Osteocyte (in vitro differentiated cells): ENCODE results near the gene DNER. TPM values are rescaled to one million over a fixed set of nuclear protein-coding genes. Genes with fewer than 3 reads are reported as not detected.

Source experiments
- DNase-seq: peaks from one replicate; pipeline ENCODE4 v3.0.0; 2021; ENCODE audit warnings: mixed read lengths; ENCODE audit not compliant: unreplicated experiment; ENCODE audit errors: extremely low spot score
- H3K27ac Mint-ChIP-seq: one replicate; pipeline ENCODE4 v1.8.0; 2021; ENCODE audit warnings: mild to moderate bottlenecking, mixed read lengths; ENCODE audit not compliant: unreplicated experiment
- H3K27me3 Mint-ChIP-seq: one replicate; pipeline ENCODE4 v1.8.0; 2021; ENCODE audit warnings: mixed read lengths; ENCODE audit not compliant: unreplicated experiment
- H3K36me3 Mint-ChIP-seq: one replicate; pipeline ENCODE4 v1.8.0; 2021; ENCODE audit warnings: mixed read lengths; ENCODE audit not compliant: unreplicated experiment
- H3K4me1 Mint-ChIP-seq: one replicate; pipeline ENCODE4 v1.8.0; 2021; ENCODE audit warnings: mixed read lengths; ENCODE audit not compliant: unreplicated experiment
- H3K4me3 Mint-ChIP-seq: one replicate; pipeline ENCODE4 v1.8.0; 2021; ENCODE audit warnings: mild to moderate bottlenecking, moderate library complexity, mixed read lengths; ENCODE audit not compliant: unreplicated experiment
- H3K9me3 Mint-ChIP-seq: one replicate; pipeline ENCODE4 v1.8.0; 2021; ENCODE audit warnings: mixed read lengths; ENCODE audit not compliant: unreplicated experiment
- CTCF ChIP-seq: fragments of 200-600 bp; sonication (generic); IDR thresholded peaks from 2 replicates; pipeline ENCODE4 v1.5.0; 2021; ENCODE audit warnings: antibody characterized with exemption, mild to moderate bottlenecking, moderate library complexity
- total RNA-seq: library from RNA; stranded (reverse); gene quantifications from 2 replicates; pipeline ENCODE4 v1.2.1, GENCODE V29; 2021

DNER gene
- total RNA-seq, 1 donor from 2014 or later = 0.19 TPM

DNA sequence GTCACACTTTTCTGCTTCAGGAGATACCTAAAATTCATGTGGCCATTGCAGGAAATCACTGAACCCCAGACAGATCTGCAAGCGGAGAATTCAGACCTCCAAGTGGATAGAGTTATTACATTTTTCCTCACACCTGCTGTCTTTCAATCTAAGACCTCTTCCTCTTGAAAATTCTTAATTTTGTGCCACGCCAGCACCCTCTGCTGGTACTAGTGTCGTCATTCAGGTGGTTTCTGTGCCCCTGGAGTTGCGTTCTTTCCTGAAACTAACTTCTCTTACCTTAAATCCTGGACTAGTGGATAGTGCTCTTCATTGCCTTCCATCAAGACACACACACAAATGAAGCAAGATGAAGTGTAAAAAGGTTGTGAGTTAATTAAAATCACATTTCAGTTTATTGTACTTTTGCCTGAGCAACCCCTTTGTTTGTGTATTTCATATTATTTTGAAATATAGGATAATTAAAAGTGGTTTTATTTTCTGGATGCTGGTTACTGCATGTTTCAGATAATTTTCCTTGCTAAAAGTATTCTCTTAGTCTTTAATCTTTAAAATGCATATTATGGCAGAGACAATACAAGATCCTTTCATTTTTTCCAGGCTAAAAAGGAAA is 1.6 kb upstream of the DNER start:
- TF ChIP-seq CTCF = peak; percentile 44
- no peaks in the 10 kb centered on the region for H3K9me3 Mint-ChIP-seq
- H3K4me3 Mint-ChIP-seq = no peak overlapping the region
- no peaks in the 10 kb centered on the region for H3K36me3 Mint-ChIP-seq
- DNase-seq = no peak
- peaks cover 70% of the 10 kb centered on the region for H3K27me3 Mint-ChIP-seq
- H3K27ac Mint-ChIP-seq = no peak overlapping the region
- H3K4me1 Mint-ChIP-seq = peaks cover 6% of the 10 kb centered on the region

GRCh38 chr2:229714736-229715541 is 584 bp upstream of the DNER start:
- peak overlapping the region; percentile 61 for H3K4me3 Mint-ChIP-seq
- H3K27ac Mint-ChIP-seq = no peak overlapping the region
- peak; percentile 88 for DNase-seq
- H3K9me3 Mint-ChIP-seq = no peaks in the 10 kb centered on the region
- TF ChIP-seq CTCF = no peak
- peaks cover 6% of the 10 kb centered on the region for H3K4me1 Mint-ChIP-seq
- peaks cover 80% of the 10 kb centered on the region for H3K27me3 Mint-ChIP-seq
- no peaks in the 10 kb centered on the region for H3K36me3 Mint-ChIP-seq

- H3K27me3 Mint-ChIP-seq = peaks cover 77% of the 10 kb centered on the region
- H3K9me3 Mint-ChIP-seq = no peaks in the 10 kb centered on the region
- DNase-seq = no peak
- H3K4me3 Mint-ChIP-seq = peak overlapping the region; percentile 40
- H3K36me3 Mint-ChIP-seq = no peaks in the 10 kb centered on the region
- H3K27ac Mint-ChIP-seq = no peak overlapping the region
- peaks cover 6% of the 10 kb centered on the region for H3K4me1 Mint-ChIP-seq
- TF ChIP-seq CTCF = no peak
Observed at GRCh38 chr2:229713371-229714079, 830 bp downstream of the DNER start.

DNA sequence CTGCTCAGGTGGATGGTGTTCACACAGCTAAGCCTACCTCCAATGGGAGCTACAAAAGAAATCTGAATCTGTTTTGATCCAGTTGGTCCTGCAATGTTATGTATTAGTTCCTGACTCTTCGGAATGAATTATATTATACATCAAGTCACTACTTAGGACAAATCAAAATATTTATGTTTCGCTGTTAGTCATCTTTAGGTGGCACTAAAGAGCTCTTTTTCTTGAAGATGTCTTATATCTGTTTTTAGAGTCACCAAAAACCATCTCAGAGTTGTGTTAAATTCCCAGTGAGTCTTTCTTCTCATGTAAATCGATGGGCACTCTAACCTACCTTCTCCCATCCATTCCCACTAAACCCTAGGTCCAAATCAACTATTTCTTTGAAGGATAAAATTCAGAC is 2.2 kb downstream of the DNER start:
- H3K4me3 Mint-ChIP-seq = no peak overlapping the region
- H3K36me3 Mint-ChIP-seq = no peaks in the 10 kb centered on the region
- TF ChIP-seq CTCF = peak; percentile 11
- peaks cover 72% of the 10 kb centered on the region for H3K27me3 Mint-ChIP-seq
- H3K9me3 Mint-ChIP-seq = no peaks in the 10 kb centered on the region
- no peak overlapping the region for H3K27ac Mint-ChIP-seq
- peaks cover 6% of the 10 kb centered on the region for H3K4me1 Mint-ChIP-seq
- DNase-seq = no peak

DNA sequence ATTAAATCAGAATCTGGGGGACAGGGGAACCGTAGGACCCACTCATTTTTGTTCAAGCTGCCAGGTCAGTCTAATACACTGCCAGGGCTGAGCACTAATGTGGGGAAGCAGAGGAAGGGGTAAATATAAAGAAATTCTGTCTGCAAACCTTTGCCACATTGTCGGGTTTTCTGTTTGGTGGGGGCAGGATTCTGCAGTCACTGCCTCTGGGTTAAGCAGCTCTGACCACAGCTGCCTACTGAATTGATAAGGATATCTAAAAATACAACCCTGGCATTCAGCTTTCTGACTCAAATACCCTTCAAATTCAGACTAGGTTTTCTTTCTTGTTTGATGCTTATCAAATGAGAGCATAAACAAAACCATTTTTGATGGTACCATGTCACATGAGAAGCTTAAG is 6.0 kb downstream of the DNER start:
- Mint-ChIP-seq H3K27ac (no peak overlapping the region), H3K9me3 (no peaks in the 10 kb centered on the region), H3K4me3 (no peak overlapping the region), H3K36me3 (no peaks in the 10 kb centered on the region), H3K4me1 (peaks cover under 1% of the 10 kb centered on the region), H3K27me3 (peaks cover 59% of the 10 kb centered on the region)
- TF ChIP-seq CTCF = no peak
- no peak for DNase-seq
